ENCODE measurements around the gene SAMM50.

DNA sequence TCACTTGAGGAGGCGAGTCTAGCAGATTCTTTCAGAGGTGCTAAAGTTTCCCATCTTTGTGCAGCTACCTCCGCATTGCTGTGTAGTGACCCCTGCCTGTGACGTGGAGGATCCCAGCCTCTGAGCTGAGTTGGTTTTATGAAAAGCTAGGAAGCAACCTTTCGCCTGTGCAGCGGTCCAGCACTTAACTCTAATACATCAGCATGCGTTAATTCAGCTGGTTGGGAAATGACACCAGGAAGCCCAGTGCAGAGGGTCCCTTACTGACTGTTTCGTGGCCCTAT lies 8.9 kb upstream of the SAMM50 start:
- no peak for TF ChIP-seq POLR2A (IDR thresholded peaks at IDR 0.05; ENCODE audit: low read depth)
- TF ChIP-seq, protein P1, sequence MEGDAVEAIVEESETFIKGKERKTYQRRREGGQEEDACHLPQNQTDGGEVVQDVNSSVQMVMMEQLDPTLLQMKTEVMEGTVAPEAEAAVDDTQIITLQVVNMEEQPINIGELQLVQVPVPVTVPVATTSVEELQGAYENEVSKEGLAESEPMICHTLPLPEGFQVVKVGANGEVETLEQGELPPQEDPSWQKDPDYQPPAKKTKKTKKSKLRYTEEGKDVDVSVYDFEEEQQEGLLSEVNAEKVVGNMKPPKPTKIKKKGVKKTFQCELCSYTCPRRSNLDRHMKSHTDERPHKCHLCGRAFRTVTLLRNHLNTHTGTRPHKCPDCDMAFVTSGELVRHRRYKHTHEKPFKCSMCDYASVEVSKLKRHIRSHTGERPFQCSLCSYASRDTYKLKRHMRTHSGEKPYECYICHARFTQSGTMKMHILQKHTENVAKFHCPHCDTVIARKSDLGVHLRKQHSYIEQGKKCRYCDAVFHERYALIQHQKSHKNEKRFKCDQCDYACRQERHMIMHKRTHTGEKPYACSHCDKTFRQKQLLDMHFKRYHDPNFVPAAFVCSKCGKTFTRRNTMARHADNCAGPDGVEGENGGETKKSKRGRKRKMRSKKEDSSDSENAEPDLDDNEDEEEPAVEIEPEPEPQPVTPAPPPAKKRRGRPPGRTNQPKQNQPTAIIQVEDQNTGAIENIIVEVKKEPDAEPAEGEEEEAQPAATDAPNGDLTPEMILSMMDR (IDR thresholded peaks at IDR 0.05) = no peak

Measured in esophagus muscularis mucosa (tissue), 3 donors.